Fibroblast of mammary gland (primary cell): ENCODE data around the gene GDF11.
"Not testable (repeated sequence)": the region's sequence is repeated elsewhere in the genome, so short reads cannot be mapped to it uniquely, and the experiment has no call there.

Source experiments
- DNase-seq: peaks from one replicate; pipeline ENCODE4 v3.0.0-alpha.2; 2010; ENCODE audit warnings: low read depth
- H3K4me3 ChIP-seq: 2 replicates; pipeline ENCODE4 v1.5.1; 2011; ENCODE audit warnings: low read depth, mild to moderate bottlenecking, low read length, moderate library complexity; ENCODE audit not compliant: control insufficient read depth
- TF ChIP-seq, protein P1 (sequence below): conservative IDR thresholded peaks from 2 replicates; pipeline ENCODE4 v1.5.1; 2011; ENCODE audit warnings: low read depth, low read length, inconsistent platforms; ENCODE audit not compliant: control insufficient read depth, insufficient read depth

Gene GDF11

DNA sequence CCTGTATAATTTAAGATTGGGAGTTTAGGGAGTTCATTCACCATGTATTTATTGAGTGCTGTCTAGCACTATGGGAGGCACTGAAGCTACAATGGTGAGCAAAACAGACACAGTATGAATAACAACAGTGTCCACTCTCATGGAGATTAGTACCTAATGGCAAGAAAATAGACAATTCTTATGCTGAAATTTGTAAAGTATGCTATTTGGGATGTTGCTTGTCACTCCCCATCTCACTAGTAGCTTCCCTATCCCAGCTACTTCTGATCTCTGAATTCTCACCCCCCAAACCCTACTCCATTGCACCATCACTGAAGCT lies 4.0 kb downstream of the GDF11 start:
- no peak overlapping the region for H3K4me3 ChIP-seq
- no peak for DNase-seq
- TF ChIP-seq, protein P1, sequence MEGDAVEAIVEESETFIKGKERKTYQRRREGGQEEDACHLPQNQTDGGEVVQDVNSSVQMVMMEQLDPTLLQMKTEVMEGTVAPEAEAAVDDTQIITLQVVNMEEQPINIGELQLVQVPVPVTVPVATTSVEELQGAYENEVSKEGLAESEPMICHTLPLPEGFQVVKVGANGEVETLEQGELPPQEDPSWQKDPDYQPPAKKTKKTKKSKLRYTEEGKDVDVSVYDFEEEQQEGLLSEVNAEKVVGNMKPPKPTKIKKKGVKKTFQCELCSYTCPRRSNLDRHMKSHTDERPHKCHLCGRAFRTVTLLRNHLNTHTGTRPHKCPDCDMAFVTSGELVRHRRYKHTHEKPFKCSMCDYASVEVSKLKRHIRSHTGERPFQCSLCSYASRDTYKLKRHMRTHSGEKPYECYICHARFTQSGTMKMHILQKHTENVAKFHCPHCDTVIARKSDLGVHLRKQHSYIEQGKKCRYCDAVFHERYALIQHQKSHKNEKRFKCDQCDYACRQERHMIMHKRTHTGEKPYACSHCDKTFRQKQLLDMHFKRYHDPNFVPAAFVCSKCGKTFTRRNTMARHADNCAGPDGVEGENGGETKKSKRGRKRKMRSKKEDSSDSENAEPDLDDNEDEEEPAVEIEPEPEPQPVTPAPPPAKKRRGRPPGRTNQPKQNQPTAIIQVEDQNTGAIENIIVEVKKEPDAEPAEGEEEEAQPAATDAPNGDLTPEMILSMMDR = no peak

DNA sequence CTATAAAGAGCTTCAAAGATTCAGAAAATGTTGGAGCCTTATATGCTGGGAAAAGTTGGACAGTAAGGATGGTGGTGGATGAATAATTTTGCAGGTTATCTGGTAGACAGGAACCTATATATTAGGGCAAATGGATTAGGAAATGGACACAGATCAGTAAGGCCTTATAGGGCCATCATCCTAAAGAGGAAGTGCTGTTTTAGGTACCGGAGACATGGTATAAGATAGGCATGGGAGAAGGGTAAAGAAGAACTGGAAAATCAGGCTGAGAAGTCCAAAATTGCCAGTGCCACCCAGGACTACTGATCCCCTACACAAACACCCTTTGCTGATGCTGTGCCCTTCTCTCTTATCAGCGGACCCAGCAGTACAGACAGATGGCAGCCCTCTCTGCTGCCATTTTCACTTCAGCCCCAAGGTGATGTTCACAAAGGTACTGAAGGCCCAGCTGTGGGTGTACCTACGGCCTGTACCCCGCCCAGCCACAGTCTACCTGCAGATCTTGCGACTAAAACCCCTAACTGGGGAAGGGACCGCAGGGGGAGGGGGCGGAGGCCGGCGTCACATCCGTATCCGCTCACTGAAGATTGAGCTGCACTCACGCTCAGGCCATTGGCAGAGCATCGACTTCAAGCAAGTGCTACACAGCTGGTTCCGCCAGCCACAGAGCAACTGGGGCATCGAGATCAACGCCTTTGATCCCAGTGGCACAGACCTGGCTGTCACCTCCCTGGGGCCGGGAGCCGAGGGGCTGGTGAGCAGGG lies 5.5 kb downstream of the GDF11 start:
- TF ChIP-seq, protein P1 = no peak
- H3K4me3 ChIP-seq = no peak overlapping the region
- DNase-seq = no peak

DNA sequence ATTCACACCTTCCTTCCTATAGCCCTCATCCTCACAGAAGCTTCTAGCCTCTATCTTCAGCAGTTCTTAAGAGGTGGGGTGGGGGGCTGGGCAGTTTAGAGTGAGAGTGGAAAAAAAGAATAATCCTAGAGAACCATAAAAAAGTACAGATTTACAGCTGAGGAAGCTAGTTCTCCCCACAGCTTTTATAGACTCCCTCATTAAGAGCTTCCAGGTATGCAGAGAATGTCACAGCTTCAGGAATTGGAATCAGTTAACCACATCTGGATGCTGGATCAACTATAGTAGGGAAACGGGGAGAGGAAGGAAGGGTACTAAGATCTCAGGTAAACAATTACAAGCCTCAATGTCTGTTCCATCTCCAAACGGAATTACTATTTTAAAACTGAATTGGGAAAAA lies 12.3 kb downstream of the GDF11 start:
- TF ChIP-seq, protein P1 = no peak
- DNase-seq = no peak
- H3K4me3 ChIP-seq = no peak overlapping the region

DNA sequence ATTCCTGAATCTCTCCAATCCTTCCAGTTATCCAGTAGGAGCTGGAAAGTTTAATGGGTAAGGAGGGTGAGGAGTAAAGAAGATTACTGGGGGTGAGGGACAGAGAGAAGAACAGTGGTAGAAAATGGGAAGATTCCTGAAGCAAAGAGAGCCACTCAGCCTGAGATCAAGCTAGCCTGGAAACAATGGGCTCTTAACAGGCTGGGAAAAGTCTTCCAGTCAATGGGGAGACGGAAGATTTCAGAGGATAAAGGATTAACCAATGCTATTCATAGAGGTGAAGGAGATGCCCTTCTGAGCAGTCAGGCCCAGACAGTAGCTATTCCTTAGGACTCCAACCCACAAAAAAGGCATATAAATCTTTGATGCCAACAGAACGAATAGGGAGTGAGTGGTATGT lies 14.8 kb downstream of the GDF11 start:
- TF ChIP-seq, protein P1 = no peak
- no peak overlapping the region for H3K4me3 ChIP-seq
- DNase-seq = no peak

DNA sequence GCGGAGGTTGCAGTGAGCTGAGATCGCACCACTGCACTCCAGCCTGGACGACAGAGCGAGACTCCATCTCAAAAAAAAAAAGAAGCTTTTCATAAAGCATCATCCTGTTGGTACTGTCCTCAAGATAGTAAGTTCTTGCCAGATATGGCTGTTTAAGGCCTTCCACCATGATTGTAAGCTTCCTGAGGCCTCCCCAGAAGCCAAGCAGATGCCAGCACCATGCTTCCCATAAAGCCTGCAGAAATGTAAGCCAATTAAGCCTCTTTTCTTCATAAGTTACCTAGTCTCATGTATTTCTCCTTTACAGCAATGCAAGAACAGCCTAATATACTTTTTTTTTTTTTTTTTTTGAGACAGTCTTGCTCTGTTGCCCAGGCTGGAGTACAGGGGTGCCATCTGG lies 15.7 kb downstream of the GDF11 start:
- DNase-seq, H3K4me3 ChIP-seq: not testable (repeated sequence)

DNA sequence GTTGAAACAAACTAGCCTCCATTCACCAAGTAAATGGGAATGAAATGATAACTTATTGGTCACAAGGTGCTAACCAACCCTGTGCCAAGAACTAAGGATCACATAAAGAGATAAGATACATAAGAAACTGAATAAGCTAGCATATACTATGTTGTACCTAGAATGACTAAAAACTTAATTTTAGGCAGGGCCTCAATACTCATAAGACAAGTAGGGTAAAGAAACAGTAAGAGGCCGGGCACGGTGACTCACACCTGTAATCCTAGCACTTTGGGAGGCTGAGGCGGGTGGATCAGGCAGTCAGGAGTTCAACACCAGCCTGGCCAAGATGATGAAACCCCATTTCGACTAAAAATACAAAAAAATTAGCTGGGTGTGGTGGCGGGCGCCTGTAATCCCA lies 17.7 kb downstream of the GDF11 start:
- no peak overlapping the region for H3K4me3 ChIP-seq
- DNase-seq = peak; percentile 16
- TF ChIP-seq, protein P1 = no peak

DNA sequence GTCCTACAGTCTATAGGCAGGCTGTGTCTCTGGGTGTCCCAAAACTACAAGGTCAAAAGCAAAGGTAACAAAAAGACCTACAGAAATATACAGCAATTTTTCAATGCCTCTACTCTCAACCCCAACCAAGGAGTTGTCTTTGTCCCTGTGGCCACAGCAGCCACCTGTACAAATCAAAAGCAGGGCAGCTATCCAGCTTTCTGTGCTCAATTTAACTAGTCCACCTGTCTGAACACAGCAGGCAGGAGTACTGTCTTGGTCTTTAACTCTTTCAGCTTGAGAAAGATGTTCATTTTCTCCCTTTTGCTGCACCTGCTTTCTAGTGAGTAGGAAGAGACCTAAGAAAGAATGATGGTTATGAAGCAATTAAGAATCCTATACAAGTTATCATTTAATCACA lies 19.7 kb downstream of the GDF11 start:
- no peak overlapping the region for H3K4me3 ChIP-seq
- no peak for DNase-seq
- TF ChIP-seq, protein P1 = no peak
